ENCODE results near the gene RASSF8.

DNA sequence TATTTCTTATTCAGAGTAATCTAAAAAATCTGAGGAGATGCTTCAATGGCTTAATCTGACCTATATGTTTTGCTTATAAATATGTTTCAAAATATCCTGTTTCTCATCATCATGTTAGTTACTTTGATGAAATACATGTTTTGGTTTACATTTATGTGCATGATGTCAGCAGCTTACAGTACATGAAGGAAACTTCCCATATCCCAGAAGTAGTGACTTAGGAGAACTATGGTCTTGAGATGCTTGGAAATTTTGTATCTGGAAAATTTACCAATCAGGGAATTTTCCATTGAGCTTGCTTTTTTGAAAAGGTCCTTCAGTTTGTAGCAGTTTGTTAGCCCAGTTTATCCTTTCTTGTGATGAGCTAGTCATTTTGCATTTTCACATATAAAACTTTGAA, 73.3 kb downstream of the RASSF8 start:
- TF ChIP-seq, protein P1, sequence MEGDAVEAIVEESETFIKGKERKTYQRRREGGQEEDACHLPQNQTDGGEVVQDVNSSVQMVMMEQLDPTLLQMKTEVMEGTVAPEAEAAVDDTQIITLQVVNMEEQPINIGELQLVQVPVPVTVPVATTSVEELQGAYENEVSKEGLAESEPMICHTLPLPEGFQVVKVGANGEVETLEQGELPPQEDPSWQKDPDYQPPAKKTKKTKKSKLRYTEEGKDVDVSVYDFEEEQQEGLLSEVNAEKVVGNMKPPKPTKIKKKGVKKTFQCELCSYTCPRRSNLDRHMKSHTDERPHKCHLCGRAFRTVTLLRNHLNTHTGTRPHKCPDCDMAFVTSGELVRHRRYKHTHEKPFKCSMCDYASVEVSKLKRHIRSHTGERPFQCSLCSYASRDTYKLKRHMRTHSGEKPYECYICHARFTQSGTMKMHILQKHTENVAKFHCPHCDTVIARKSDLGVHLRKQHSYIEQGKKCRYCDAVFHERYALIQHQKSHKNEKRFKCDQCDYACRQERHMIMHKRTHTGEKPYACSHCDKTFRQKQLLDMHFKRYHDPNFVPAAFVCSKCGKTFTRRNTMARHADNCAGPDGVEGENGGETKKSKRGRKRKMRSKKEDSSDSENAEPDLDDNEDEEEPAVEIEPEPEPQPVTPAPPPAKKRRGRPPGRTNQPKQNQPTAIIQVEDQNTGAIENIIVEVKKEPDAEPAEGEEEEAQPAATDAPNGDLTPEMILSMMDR (conservative IDR thresholded peaks at IDR 0.05): no peak
- TF ChIP-seq ZFX (IDR thresholded peaks at IDR 0.05): no peak
